HCT116 (cell line): ENCODE data around the gene CAMKK2.

Experiments used
- ATF3 ChIP-seq: IDR thresholded peaks from 2 replicates; pipeline ENCODE4 v1.6.1; 2012
- EZH2phosphoT487 ChIP-seq: fragments of 200-600 bp; IDR thresholded peaks from 2 replicates; pipeline ENCODE4 v1.6.1; 2018; ENCODE audit warnings: antibody characterized with exemption, borderline replicate concordance
- POLR2A ChIP-seq: IDR thresholded peaks from 2 replicates; pipeline ENCODE4 v1.7.0; 2011; ENCODE audit warnings: borderline replicate concordance; ENCODE audit not compliant: insufficient read depth, insufficient read length; ENCODE audit errors: extremely low read depth
- POLR2AphosphoS5 ChIP-seq: IDR thresholded peaks from 2 replicates; pipeline ENCODE4 v1.6.1; 2011; ENCODE audit warnings: mild to moderate bottlenecking, low read depth, low read length, moderate library complexity
- SIN3A ChIP-seq: IDR thresholded peaks from 2 replicates; pipeline ENCODE4 v1.6.1; 2012; ENCODE audit warnings: low read depth
- SRF ChIP-seq: IDR thresholded peaks from 2 replicates; pipeline ENCODE4 v1.6.1; 2012; ENCODE audit warnings: low read depth
- YY1 ChIP-seq: IDR thresholded peaks from 2 replicates; pipeline ENCODE4 v1.6.1; 2011; ENCODE audit warnings: low read length, low read depth, moderate library complexity, mild to moderate bottlenecking; ENCODE audit not compliant: insufficient replicate concordance; ENCODE audit errors: extremely low read depth
- TF ChIP-seq, protein P1 (sequence below): IDR thresholded peaks from 2 replicates; pipeline ENCODE4 v1.6.1; 2012; ENCODE audit warnings: low read depth
- TF ChIP-seq, protein P2 (sequence below), 3 experiments: fragments of 200-600 bp in 1 of 3; sonication (generic) in 1 of 3; IDR thresholded peaks in 2 of 3; conservative IDR thresholded peaks in 1 of 3; 2 replicates each; pipeline ENCODE4 v1.5.1; 2012 to 2017; ENCODE audit warnings: low read depth in 2 of 3, low read length in 2 of 3, antibody characterized with exemption in 1 of 3, borderline replicate concordance in 1 of 3, control low read depth in 1 of 3, mild to moderate bottlenecking in 1 of 3, mixed read lengths in 1 of 3, mixed run types in 1 of 3, moderate library complexity in 1 of 3; ENCODE audit not compliant: insufficient read depth in 1 of 3
- TF ChIP-seq, protein P3 (sequence below): IDR thresholded peaks from 2 replicates; pipeline ENCODE4 v1.6.1; 2012

- TF ChIP-seq EZH2phosphoT487 (no peak), POLR2A (no peak), POLR2AphosphoS5 (no peak), YY1 (no peak), SRF (no peak), SIN3A (no peak), ATF3 (no peak)
- TF ChIP-seq, protein P1, sequence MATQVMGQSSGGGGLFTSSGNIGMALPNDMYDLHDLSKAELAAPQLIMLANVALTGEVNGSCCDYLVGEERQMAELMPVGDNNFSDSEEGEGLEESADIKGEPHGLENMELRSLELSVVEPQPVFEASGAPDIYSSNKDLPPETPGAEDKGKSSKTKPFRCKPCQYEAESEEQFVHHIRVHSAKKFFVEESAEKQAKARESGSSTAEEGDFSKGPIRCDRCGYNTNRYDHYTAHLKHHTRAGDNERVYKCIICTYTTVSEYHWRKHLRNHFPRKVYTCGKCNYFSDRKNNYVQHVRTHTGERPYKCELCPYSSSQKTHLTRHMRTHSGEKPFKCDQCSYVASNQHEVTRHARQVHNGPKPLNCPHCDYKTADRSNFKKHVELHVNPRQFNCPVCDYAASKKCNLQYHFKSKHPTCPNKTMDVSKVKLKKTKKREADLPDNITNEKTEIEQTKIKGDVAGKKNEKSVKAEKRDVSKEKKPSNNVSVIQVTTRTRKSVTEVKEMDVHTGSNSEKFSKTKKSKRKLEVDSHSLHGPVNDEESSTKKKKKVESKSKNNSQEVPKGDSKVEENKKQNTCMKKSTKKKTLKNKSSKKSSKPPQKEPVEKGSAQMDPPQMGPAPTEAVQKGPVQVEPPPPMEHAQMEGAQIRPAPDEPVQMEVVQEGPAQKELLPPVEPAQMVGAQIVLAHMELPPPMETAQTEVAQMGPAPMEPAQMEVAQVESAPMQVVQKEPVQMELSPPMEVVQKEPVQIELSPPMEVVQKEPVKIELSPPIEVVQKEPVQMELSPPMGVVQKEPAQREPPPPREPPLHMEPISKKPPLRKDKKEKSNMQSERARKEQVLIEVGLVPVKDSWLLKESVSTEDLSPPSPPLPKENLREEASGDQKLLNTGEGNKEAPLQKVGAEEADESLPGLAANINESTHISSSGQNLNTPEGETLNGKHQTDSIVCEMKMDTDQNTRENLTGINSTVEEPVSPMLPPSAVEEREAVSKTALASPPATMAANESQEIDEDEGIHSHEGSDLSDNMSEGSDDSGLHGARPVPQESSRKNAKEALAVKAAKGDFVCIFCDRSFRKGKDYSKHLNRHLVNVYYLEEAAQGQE: no peak
- TF ChIP-seq, protein P2, sequence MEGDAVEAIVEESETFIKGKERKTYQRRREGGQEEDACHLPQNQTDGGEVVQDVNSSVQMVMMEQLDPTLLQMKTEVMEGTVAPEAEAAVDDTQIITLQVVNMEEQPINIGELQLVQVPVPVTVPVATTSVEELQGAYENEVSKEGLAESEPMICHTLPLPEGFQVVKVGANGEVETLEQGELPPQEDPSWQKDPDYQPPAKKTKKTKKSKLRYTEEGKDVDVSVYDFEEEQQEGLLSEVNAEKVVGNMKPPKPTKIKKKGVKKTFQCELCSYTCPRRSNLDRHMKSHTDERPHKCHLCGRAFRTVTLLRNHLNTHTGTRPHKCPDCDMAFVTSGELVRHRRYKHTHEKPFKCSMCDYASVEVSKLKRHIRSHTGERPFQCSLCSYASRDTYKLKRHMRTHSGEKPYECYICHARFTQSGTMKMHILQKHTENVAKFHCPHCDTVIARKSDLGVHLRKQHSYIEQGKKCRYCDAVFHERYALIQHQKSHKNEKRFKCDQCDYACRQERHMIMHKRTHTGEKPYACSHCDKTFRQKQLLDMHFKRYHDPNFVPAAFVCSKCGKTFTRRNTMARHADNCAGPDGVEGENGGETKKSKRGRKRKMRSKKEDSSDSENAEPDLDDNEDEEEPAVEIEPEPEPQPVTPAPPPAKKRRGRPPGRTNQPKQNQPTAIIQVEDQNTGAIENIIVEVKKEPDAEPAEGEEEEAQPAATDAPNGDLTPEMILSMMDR (IDR thresholded peaks at IDR 0.05 in 2 of 3, conservative IDR thresholded peaks at IDR 0.05 in 1 of 3; ENCODE audit: borderline replicate concordance in 1 of 3, insufficient read depth in 1 of 3, low read depth in 2 of 3, low read length in 2 of 3): no peak
- TF ChIP-seq, protein P3, sequence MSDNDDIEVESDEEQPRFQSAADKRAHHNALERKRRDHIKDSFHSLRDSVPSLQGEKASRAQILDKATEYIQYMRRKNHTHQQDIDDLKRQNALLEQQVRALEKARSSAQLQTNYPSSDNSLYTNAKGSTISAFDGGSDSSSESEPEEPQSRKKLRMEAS: no peak
Observed at GRCh38 chr12:121300083-121300819, 3.7 kb upstream of the CAMKK2 start.
